ENCODE data around the gene CUL9.

Gene CUL9

DNA sequence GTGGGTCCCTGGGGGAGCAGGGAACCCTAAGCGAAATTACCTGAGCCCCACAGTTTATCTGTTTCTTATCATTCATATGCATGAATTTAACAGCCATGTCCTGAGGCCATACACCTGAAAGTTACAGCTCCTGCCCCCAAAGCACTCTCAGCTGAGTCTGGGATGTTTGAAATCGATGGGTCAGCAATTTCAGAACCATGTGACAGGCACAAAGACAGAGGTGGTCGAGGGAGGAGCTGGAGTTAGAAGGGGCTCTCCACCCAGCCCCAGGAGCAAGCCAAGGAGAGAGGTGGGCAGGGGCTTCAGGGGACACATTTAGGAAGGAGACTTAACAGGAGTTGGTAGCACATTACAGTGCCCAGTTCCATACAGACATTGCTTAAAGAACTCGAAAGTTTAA lies 76.2 kb downstream of the CUL9 start:
- no peak for DNase-seq (ENCODE audit: low read depth, low spot score)
- TF ChIP-seq, protein P1, sequence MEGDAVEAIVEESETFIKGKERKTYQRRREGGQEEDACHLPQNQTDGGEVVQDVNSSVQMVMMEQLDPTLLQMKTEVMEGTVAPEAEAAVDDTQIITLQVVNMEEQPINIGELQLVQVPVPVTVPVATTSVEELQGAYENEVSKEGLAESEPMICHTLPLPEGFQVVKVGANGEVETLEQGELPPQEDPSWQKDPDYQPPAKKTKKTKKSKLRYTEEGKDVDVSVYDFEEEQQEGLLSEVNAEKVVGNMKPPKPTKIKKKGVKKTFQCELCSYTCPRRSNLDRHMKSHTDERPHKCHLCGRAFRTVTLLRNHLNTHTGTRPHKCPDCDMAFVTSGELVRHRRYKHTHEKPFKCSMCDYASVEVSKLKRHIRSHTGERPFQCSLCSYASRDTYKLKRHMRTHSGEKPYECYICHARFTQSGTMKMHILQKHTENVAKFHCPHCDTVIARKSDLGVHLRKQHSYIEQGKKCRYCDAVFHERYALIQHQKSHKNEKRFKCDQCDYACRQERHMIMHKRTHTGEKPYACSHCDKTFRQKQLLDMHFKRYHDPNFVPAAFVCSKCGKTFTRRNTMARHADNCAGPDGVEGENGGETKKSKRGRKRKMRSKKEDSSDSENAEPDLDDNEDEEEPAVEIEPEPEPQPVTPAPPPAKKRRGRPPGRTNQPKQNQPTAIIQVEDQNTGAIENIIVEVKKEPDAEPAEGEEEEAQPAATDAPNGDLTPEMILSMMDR (IDR thresholded peaks at IDR 0.05; ENCODE audit: low read depth, low read length), result no peak
- H3K4me3 ChIP-seq (ENCODE audit: low read depth, low read length), result no peak overlapping the region
- in situ Hi-C loops (cut with HindIII; ENCODE audit: low sequenced_read_pairs), result no loop called here

DNA sequence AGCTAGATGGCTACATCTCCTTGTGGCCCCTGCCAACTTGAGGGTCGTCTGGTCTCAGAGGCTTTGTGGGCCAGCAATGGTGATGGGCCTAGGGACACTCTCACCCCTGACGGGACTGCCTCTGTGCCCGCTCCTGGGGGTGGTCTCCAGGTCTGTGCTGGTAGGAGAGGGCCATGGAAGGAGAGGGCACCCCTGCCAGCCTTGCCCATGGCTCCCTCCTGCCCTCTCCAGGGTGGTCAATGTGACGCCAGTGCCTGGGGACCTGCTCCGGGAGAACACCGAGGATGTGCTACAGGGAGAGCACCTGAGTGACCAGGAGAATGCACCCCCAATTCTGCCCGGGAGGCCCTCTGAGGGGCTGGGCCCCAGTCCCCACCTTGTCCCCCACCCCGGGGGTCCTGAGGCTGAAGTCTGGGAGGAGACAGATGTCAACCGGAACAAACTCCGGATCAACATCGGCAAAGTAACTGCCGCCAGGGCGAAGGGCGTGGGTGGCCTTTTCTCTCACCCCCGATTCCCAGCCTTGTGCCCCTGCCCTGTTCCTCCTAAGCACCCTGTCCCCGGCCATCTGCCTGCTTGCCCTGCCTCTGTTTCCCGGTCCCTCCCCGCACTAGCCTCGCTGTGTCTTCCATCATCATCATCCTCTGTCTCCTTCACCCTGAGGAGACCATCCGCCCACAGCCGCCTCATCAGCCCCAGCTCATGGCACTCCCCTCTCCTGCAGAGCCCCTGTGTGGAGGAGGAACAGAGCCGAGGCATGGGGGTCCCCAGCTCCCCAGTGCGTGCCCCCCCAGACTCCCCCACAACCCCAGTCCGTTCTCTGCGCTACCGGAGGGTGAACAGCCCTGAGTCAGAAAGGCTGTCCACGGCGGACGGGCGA lies 77.1 kb downstream of the CUL9 start:
- no peak overlapping the region for H3K4me3 ChIP-seq (ENCODE audit: low read depth, low read length)
- DNase-seq (ENCODE audit: low read depth, low spot score), result no peak
- TF ChIP-seq, protein P1 (IDR thresholded peaks at IDR 0.05; ENCODE audit: low read depth, low read length), result no peak
- in situ Hi-C loops (cut with HindIII; ENCODE audit: low sequenced_read_pairs), result no loop called here

DNA sequence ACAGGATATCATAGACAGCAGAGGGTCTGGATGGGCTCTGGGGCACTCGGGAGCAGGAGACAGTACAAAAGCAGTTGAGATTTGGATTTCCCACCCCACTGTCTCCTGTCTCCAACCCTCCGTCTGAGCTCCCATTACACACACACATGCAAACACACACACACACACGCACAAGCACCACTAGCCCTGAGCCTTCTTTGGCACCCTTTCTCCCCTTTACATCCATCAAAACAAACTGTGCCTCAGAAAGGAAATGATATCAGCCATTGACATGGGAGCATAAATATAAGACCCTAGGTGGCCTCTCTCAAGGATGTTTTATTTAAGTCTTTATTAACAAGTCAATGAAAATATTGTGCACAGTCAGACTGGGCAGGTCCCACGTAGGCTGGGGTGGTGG lies 78.8 kb downstream of the CUL9 start:
- H3K4me3 ChIP-seq (ENCODE audit: low read depth, low read length), result no peak overlapping the region
- DNase-seq (ENCODE audit: low read depth, low spot score), result peak; percentile 22
- TF ChIP-seq, protein P1 (IDR thresholded peaks at IDR 0.05; ENCODE audit: low read depth, low read length), result no peak
- in situ Hi-C loops (cut with HindIII; ENCODE audit: low sequenced_read_pairs), result no loop called here

DNA sequence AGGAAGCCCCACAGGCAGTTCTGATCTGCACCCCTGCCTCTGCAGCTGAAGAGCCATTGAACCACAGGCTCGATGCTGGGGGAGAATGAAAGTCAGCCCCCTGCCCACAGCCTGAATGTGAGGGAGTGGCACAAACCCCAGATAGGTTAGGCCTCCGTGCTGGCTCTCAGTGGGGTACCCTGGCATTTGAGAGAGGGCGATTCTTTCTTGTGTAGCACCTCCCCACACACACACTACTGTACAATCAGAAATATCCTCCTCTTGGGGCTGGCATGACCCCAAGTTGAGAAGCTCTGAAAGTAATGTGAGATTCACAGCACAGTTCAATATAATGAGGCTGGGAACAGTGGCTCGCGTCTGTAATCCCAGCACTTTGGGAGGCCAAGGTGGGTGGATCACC lies 79.2 kb downstream of the CUL9 start:
- in situ Hi-C loops (cut with HindIII; ENCODE audit: low sequenced_read_pairs), result no loop called here
- no peak for DNase-seq (ENCODE audit: low read depth, low spot score)
- TF ChIP-seq, protein P1 (IDR thresholded peaks at IDR 0.05; ENCODE audit: low read depth, low read length), result no peak

DNA sequence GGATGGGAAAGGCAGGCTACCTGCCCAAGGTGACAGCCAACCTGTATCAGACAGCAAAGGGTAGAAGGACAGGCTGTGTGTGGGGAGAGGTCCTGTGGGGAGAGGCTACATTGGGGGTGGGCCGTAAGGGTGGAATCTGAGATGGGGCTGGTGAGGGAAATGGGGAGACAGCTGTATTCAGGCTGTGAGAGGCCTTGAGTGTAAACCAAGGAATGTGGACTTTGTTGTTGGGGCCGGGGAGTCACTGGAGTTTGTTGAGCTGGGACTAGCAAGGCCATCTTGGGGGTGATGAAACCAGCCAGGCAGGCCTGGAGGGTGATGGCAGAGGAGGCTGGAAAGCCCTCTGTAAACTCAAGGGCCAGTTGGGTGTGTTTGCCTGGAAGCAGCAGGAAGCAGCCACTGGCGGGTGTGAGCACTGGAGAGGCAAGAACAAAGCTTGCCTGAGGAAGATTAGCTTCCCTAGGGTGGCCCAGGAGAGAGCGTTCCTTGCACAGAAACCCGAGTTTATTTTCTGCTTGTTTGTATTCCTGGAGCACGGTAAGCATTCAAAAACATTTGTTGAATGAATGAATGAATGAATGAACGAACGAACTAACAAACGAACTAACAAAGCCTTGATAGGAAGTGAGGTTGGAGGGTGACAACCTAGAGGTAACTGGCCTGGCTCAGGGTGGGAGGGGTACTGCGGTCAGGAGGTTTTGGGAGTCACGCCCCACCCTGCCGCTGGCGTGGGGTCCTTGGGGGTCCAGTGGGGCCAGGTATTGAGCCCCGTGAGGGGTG lies 80.2 kb downstream of the CUL9 start:
- in situ Hi-C loops (cut with HindIII; ENCODE audit: low sequenced_read_pairs), result no loop called here
- no peak overlapping the region for H3K4me3 ChIP-seq (ENCODE audit: low read depth, low read length)
- TF ChIP-seq, protein P1 (IDR thresholded peaks at IDR 0.05; ENCODE audit: low read depth, low read length), result no peak

More for the DNA sequence above, 79.2 kb downstream of the CUL9 start:
- H3K4me3 ChIP-seq (ENCODE audit: low read depth, low read length), result no peak overlapping the region

DNA sequence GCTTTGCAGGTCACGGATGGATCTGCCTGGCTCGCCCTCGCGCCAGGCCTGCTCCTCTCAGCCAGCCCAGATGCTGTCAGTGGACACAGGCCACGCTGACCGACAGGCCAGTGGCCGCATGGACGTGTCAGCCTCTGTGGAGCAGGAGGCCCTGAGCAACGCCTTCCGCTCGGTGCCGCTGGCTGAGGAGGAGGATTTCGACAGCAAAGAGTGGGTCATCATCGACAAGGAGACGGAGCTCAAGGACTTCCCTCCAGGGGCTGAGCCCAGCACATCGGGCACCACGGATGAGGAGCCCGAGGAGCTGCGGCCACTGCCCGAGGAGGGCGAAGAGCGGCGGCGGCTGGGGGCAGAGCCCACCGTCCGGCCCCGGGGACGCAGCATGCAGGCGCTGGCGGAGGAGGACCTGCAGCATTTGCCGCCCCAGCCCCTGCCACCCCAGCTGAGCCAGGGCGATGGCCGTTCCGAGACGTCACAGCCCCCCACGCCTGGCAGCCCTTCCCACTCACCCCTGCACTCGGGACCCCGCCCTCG lies 80.9 kb downstream of the CUL9 start:
- TF ChIP-seq, protein P1 (IDR thresholded peaks at IDR 0.05; ENCODE audit: low read depth, low read length), result no peak
- in situ Hi-C loops (cut with HindIII; ENCODE audit: low sequenced_read_pairs), result no loop called here
- no peak overlapping the region for H3K4me3 ChIP-seq (ENCODE audit: low read depth, low read length)
- no peak for DNase-seq (ENCODE audit: low read depth, low spot score)

More for the DNA sequence above, 80.2 kb downstream of the CUL9 start:
- no peak for DNase-seq (ENCODE audit: low read depth, low spot score)
